ENCODE data around the gene NAALADL2. TPM values are rescaled to one million over a fixed set of nuclear protein-coding genes. Genes with fewer than 3 reads are reported as not detected.

Gene NAALADL2
- total and polyA plus RNA-seq, 7 donors = 0.56 to 3.3 (median 1.6) TPM

DNA sequence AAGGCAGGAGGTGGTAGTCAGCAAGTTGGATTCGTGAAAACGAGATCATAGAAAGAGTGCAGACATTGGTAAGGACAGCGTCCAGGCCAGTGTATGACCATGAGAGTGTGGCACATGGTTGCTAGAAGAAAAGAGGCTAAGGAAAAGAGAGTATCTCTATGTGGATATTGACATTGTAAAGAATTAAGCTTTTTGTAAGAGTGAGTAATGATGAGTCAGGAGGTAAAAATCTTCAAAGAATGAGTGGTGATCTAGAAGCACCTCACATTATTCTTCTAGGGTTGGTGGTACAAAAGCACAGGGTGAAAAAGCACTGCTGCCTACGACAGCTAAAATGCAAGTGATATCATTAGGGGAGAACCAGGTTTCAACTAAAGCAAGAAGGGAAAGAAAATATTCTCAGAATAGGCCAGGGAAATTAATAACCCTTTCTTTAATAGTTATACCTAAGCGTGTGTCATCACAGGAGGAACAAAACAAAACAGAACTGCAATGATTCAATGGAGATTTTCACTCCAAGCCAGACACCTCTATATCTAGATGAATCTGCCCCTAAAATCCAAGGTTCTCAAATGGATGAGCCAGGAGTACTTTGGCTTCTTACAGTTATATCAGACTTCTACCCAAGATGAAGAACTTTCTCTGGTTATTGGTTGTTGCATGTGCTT lies 884.7 kb downstream of the NAALADL2 start:
- WGBS, 3 donors = 90 to 97% (median 92%) methylated on average over 5 of the region's 5 CpGs
- intact Hi-C loops (cut with DNase I) = no loop called here

DNA sequence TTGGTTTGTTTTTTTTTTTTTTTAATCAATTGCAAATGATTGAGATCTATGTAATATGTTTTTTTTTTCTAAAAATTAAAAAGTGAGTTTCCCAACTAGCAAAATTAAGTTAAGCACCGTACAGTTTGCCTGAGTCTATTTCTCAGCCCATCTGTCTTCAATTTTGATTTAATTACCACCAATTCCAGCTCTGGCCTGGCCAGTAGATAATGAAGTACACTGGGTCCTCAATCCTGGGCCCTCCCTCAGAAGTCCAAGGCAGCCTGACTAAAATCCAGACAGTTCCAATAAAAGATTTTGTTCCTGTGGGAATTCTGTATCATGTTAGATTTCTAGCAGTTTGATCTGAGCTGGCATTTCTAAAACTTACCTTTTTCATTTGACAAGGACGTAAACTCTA lies 887.2 kb downstream of the NAALADL2 start:
- no peak for TF ChIP-seq CTCF (IDR thresholded peaks at IDR 0.05)
- intact Hi-C loops (cut with DNase I) = no loop called here
- H3K9me3 ChIP-seq = no peaks in the 10 kb centered on the region
- no peak overlapping the region for H3K27ac ChIP-seq
- DNase-seq (no peak), ATAC-seq (no peak)
- 79 to 90% (median 85%) methylated on average over 2 of the region's 2 CpGs for WGBS, 3 donors
- no peaks in the 10 kb centered on the region for H3K4me1 ChIP-seq
- H3K4me3 ChIP-seq = no peak overlapping the region
- H3K36me3 ChIP-seq (ENCODE audit: insufficient read depth in 1 of 2, low read depth in 1 of 2) = no peaks in the 10 kb centered on the region
- no peaks in the 10 kb centered on the region for H3K27me3 ChIP-seq (ENCODE audit: insufficient read depth in 3 of 3, low read length in 2 of 3)

More for the DNA sequence above, 884.7 kb downstream of the NAALADL2 start:
- TF ChIP-seq CTCF (IDR thresholded peaks at IDR 0.05) = no peak
- no peaks in the 10 kb centered on the region for H3K36me3 ChIP-seq (ENCODE audit: insufficient read depth in 1 of 2, low read depth in 1 of 2)
- DNase-seq = no peak
- no peaks in the 10 kb centered on the region for H3K27me3 ChIP-seq (ENCODE audit: insufficient read depth in 3 of 3, low read length in 2 of 3)
- H3K27ac ChIP-seq = no peak overlapping the region
- H3K4me1 ChIP-seq = no peaks in the 10 kb centered on the region
- ATAC-seq = no peak
- no peaks in the 10 kb centered on the region for H3K9me3 ChIP-seq
- no peak overlapping the region for H3K4me3 ChIP-seq

- H3K36me3 ChIP-seq (ENCODE audit: insufficient read depth in 1 of 2, low read depth in 1 of 2) = no peaks in the 10 kb centered on the region
- intact Hi-C loops (cut with DNase I) = no loop called here
- no peak for DNase-seq
- no peaks in the 10 kb centered on the region for H3K4me1 ChIP-seq
- no peak overlapping the region for H3K27ac ChIP-seq
- WGBS, 3 donors = 95 to 98% (median 96%) methylated on average over 3 of the region's 3 CpGs
- ATAC-seq = no peak
- H3K4me3 ChIP-seq = no peak overlapping the region
- H3K27me3 ChIP-seq (ENCODE audit: insufficient read depth in 3 of 3, low read length in 2 of 3) = no peaks in the 10 kb centered on the region
- no peak for TF ChIP-seq CTCF (IDR thresholded peaks at IDR 0.05)
- no peaks in the 10 kb centered on the region for H3K9me3 ChIP-seq
Measured at GRCh38 chr3:175748087-175748730, 889.1 kb downstream of the NAALADL2 start.

DNA sequence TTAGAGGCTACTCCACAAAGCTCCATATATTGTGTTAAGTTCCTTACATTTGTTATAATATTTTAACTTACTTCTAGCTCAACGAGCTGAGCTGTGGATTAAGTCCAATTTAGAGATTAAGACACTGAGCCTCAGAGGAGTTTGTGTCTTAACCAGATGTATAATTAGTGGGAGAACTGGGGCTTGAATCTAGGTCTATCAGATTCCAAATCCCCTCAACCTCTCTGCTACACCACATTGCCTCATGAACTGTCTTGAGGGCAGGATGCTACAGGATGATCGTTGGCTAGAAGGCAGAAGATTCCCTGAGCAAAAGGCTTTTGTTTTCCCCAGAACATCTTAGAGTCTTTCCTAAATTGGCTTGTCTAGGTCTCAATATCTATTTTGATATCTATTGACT lies 890.8 kb downstream of the NAALADL2 start:
- no peaks in the 10 kb centered on the region for H3K9me3 ChIP-seq
- H3K27ac ChIP-seq = no peak overlapping the region
- no peak overlapping the region for H3K4me3 ChIP-seq
- WGBS, 3 donors = 60 to 65% (median 65%) methylated on average over 2 of the region's 2 CpGs
- TF ChIP-seq CTCF (IDR thresholded peaks at IDR 0.05) = no peak
- no peaks in the 10 kb centered on the region for H3K4me1 ChIP-seq
- ATAC-seq (no peak), DNase-seq (no peak)
- H3K27me3 ChIP-seq (ENCODE audit: insufficient read depth in 3 of 3, low read length in 2 of 3) = no peaks in the 10 kb centered on the region
- H3K36me3 ChIP-seq (ENCODE audit: insufficient read depth in 1 of 2, low read depth in 1 of 2) = no peaks in the 10 kb centered on the region
- intact Hi-C loops (cut with DNase I) = no loop called here

Data from psoas muscle (tissue), 8 donors.